C1 segment of cervical spinal cord (tissue), 14 donors: ENCODE measurements around the gene GNB3.
A peak's percentile ranks its signal among the peaks of the same experiment; 100 is the strongest.

Source experiments
- DNase-seq, 14 donors: peaks; one replicate each; lab custom pipeline; 2025; lab: John Stamatoyannopoulos, UW

The GNB3 gene

GRCh38 chr12:6823182-6824084, 17.3 kb upstream of the GNB3 start:
- DNase-seq, result no peak

GRCh38 chr12:6824085-6824775, 16.5 kb upstream of the GNB3 start:
- peak in 1 of 14 donors; percentile 43 for DNase-seq

- DNase-seq, result peak in 1 of 14 donors; percentile 70
Measured at GRCh38 chr12:6824901-6825381, 15.8 kb upstream of the GNB3 start.

- peak in 13 of 14 donors; percentile 18 to 85 (median 69) for DNase-seq
Measured at GRCh38 chr12:6825398-6826124, 15.2 kb upstream of the GNB3 start.

GRCh38 chr12:6826125-6826733, 14.5 kb upstream of the GNB3 start:
- no peak for DNase-seq

GRCh38 chr12:6826734-6827436, 13.8 kb upstream of the GNB3 start:
- no peak for DNase-seq

GRCh38 chr12:6827437-6827911, 13.3 kb upstream of the GNB3 start:
- peak in 9 of 14 donors; percentile 15 to 91 (median 35) for DNase-seq

GRCh38 chr12:6827982-6828780, 12.5 kb upstream of the GNB3 start, which contains the start of gene P3H3:
P3H3 (plus strand) TSS chr12:6828407; CDS start chr12:6828441, 34 bp downstream.
- DNase-seq, result peak in 3 of 14 donors; percentile 9 to 63 (median 28)

- peak in 1 of 14 donors; percentile 74 for DNase-seq
Measured at GRCh38 chr12:6828781-6829535, 11.8 kb upstream of the GNB3 start.

- peak in 1 of 14 donors; percentile 11 for DNase-seq
Measured at GRCh38 chr12:6829536-6830220, 11.0 kb upstream of the GNB3 start.

- no peak for DNase-seq
Measured at GRCh38 chr12:6830286-6830890, 10.3 kb upstream of the GNB3 start.

GRCh38 chr12:6830999-6831398, 9.7 kb upstream of the GNB3 start:
- no peak for DNase-seq

- DNase-seq, result no peak
Measured at GRCh38 chr12:6831450-6831995, 9.2 kb upstream of the GNB3 start.

- DNase-seq, result no peak
Measured at GRCh38 chr12:6832125-6832524, 8.6 kb upstream of the GNB3 start.

GRCh38 chr12:6833189-6833890, 7.4 kb upstream of the GNB3 start:
- DNase-seq, result no peak

- DNase-seq, result no peak
Measured at GRCh38 chr12:6834254-6834653, 6.5 kb upstream of the GNB3 start.

GRCh38 chr12:6834873-6835272, 5.9 kb upstream of the GNB3 start:
- DNase-seq, result no peak
